ENCODE data around the gene MOB1A.
"Not testable (repeated sequence)": the region's sequence is repeated elsewhere in the genome, so short reads cannot be mapped to it uniquely, and the experiment has no call there.

The MOB1A gene

GRCh38 chr2:74148457-74149246 lies 30.0 kb downstream of the MOB1A start:
- DNase-seq, result peak; percentile 57

- DNase-seq, result peak; percentile 91
Measured at GRCh38 chr2:74147727-74148456, 30.8 kb downstream of the MOB1A start, which contains the start of gene BOLA3. Gene BOLA3, minus strand, starts transcription at chr2:74147912. Its CDS starts 38 bp downstream, at chr2:74147874.

GRCh38 chr2:74146929-74147726 lies 31.6 kb downstream of the MOB1A start:
- peak; percentile 61 for DNase-seq

- peak; percentile 73 for DNase-seq
Measured at GRCh38 chr2:74142340-74142739, 36.3 kb downstream of the MOB1A start.

- DNase-seq, result no peak
Measured at GRCh38 chr2:74138600-74139323, 39.9 kb downstream of the MOB1A start.

GRCh38 chr2:74137651-74138599 lies 40.8 kb downstream of the MOB1A start:
- no peak for DNase-seq

GRCh38 chr2:74131901-74132300 lies 46.8 kb downstream of the MOB1A start:
- DNase-seq, result peak; percentile 74

GRCh38 chr2:74130211-74130995 lies 48.3 kb downstream of the MOB1A start:
- DNase-seq, result no peak

- DNase-seq, result no peak
Measured at GRCh38 chr2:74128206-74128605, 50.5 kb downstream of the MOB1A start.

- DNase-seq, result not testable (repeated sequence)
Measured at GRCh38 chr2:74123955-74124354, 54.7 kb downstream of the MOB1A start.

GRCh38 chr2:74121846-74122245 lies 56.8 kb downstream of the MOB1A start:
- not testable (repeated sequence) for DNase-seq

- peak; percentile 90 for DNase-seq
Measured at GRCh38 chr2:74119912-74120825, 58.5 kb downstream of the MOB1A start.

- DNase-seq, result peak; percentile 24
Measured at GRCh38 chr2:74119339-74119738, 59.3 kb downstream of the MOB1A start.

GRCh38 chr2:74111380-74111779 lies 67.3 kb downstream of the MOB1A start:
- no peak for DNase-seq

- DNase-seq, result no peak
Measured at GRCh38 chr2:74110537-74110936, 68.1 kb downstream of the MOB1A start.

GRCh38 chr2:74109551-74109950 lies 69.1 kb downstream of the MOB1A start:
- no peak for DNase-seq

- DNase-seq, result no peak
Measured at GRCh38 chr2:74107071-74107470, 71.6 kb downstream of the MOB1A start.

GRCh38 chr2:74105413-74105812 lies 73.3 kb downstream of the MOB1A start:
- DNase-seq, result no peak

GRCh38 chr2:74104839-74105238 lies 73.8 kb downstream of the MOB1A start:
- no peak for DNase-seq

All from OCI-M1 (cell line).